Stimulated activated CD8-positive, alpha-beta memory T cell treated with anti-CD3 and anti-CD28 coated beads, Interleukin-15, amount 100 ng/mL, for 1 hour (primary cell): ENCODE measurements around the gene LRPPRC.
A peak's percentile ranks its signal among the peaks of the same experiment; 100 is the strongest.
"Not testable (repeated sequence)": the region's sequence is repeated elsewhere in the genome, so short reads cannot be mapped to it uniquely, and the experiment has no call there.

Experiments
- DNase-seq: peaks from one replicate; pipeline ENCODE4 v3.0.0-alpha.2; 2020; ENCODE audit warnings: low read depth

LRPPRC gene

DNA sequence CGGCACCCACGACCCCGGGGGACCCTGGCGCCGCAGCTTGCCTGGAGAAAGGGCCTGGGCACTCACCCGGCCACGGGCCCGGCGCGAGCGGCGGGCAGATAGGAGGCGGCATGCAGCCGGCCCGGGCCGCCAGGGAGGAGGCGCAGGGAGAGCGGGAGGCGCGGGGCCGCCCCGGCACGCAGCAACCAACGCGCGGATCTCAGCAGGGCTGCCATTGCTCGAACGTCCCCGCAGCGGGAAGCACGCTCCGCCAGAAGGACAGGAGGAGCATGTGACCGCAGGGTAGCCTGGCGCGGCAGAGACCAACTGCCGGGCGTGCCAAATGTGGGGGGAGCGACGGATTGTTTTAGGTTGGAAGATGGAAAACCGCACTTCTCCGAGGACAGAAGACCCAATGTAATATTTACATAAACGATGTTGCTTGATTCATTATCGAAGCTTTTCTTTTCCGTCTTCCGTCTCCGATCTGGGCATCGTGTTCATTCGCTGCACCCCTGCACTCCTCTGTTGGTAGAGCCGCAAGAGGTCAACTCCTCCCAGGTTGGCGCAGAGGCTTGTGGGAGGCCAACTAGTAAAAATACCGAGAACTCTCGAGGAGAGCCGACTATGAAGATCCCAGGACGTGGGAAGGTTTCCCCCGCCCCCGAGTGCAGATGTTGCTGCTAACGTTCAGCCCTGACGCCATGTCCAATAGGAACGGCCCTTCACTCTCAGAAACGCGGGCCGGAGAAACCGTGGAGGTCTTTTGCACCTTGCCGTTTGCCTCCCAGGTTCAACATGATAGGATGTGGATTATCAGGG, at the start of gene LRPPRC:
TSS of gene LRPPRC (minus strand) at position 257 of the 801 bp plus-strand sequence. CDS start at position 215, 42 bp downstream.
- DNase-seq: peak; percentile 80

DNA sequence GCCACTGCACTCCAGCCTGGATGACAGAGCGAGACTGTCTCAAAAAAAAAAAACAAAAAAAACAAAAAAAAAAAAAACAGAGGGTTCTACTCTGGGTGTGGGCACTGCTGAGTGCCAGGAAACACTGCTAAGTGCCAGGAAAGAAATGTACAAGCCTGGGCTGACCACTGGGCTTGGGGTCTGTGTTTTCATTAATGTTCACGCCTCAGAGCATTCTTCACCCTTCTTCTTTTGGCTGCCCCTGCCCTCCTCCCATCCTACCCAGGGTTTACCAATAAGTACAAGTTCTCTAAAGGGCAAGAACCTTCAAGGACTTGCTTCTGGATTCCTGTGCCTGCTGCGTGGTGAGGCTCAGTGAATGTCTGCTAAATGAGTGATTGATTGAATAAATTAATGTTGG, 49.3 kb upstream of the LRPPRC start:
- no peak for DNase-seq

DNA sequence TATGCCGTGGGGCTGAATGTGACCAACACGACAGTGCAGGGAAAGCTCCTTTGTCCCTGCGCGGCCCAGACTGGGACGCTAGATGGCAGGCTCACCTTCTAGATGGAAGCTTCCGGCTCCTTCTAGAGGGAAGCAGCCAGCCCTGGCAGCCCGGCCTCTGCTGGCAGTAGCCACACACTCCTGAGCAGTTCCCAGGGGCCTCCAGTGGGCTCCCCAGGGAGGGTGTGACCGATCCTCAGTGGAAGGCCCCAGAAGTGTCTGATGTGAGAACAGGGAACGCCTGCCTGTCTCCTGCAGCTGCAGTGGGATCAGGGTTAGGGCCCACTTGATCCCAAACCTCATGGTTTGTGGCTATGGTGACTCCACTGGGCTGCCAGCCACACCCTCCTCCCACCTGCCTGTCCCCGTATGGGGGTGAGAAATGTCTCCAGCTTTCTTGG, 48.5 kb upstream of the LRPPRC start:
- DNase-seq: peak; percentile 54

DNA sequence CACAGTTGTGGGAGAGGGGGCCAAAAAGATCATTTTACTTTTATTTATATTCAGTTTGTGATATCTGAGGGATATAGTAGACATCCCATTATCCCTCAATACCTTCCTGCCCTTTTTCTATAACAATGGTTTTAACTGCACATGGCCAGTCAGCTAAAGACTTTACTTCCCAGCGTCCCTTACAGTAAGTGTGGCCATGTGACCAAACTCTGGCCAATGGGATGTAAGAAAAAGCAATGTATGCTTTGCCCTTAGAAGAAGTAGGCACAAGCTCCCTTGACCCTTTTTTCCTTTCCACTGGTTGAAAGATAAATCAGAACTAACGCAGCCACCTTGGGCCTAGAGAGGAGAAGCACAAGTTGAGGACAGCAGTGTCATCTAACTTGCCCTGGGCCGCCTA, 44.6 kb upstream of the LRPPRC start:
- DNase-seq: no peak

DNA sequence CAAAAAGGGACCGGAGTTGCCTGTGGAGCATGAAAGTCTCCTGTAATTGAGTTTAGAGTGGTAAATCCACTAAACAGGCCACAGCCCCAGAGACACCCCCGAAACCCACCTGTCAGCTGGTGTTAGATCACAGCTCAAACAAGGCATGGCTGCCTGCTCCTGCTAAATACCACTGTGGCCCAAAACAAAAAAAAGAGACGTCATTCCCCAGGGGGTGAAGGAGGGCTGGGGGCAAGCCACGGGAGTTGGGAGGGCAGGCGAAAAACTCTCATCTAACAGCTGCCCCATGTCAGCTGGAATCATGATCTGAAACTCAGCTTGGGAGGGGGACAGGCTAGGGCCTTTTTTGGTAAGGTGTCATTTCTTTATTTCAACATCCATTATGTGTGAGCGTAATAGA, 42.5 kb upstream of the LRPPRC start:
- no peak for DNase-seq

DNA sequence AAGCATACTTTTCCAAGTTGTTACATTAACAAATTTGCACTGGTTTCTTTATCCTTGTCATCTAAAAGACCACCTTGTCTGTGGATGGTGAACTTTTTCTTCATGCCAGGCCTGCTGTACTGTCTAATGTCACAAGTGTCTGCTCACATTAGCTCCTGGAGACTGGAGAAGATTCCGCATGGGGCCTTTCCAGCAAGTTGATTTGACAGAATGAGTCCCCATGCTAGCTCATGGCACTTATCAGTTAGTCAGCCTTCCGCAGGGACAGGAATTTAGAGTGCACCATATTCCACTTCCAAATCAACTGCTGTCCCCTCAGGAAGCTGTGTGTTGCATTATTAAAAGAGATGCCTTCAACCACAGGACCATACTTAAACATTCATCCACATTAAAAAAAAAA, 41.4 kb upstream of the LRPPRC start:
- no peak for DNase-seq

DNA sequence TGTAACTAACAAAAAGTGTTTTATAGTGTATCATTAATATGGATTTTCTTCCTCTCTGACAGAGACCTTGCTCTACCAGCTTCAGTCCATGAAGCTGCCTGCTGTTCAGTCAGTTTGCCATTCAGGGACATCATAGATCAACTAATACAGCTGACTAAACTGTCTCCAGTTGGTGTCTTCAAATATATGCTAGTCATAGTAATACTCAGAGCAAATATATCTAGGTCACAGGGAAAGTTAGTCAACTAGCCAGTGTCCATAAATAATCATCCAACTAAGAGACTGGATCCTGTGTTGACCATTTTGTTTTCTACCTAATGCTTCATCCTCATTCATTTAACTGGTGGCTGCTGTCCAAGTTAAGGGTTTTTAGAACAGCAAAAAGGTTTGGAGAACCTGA, 38.2 kb upstream of the LRPPRC start:
- no peak for DNase-seq

DNA sequence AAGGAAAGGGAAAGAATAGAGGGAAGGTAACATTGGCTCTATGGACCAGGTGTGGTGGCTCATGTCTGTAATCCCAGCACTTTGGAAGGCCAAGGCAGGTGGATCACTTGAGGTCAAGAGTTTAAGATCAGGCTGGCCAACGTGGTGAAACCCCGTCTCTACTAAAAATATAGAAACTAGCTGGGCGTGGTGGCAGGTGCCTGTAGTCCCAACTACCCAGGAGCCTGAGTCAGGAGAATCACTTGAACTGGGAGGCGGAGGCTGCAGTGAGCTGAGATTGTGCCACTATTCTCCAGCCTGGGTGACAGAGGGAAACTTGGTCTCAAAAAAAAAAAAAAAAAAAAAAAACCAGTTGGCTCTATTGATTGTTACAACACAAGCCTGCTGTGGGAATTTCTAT, 31.3 kb upstream of the LRPPRC start:
- not testable (repeated sequence) for DNase-seq

DNA sequence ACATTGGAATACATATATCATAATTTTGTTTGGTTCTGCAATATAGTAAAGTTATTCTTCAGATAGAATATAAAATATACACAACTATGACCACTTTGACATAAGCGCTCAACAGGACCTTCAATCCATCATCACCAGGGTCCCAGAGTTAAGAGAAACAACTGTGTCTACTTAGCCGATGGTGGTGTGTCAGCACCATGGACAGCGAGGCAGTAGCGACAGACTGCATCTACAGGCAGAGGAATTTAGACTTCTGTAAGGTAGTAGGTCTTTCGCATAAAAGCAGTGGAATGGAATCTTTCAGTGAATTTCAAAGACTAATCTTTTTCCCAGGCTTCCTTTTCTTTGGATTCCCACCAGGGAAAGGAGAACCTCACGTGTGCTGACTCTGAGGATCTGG, 20.5 kb upstream of the LRPPRC start:
- no peak for DNase-seq

DNA sequence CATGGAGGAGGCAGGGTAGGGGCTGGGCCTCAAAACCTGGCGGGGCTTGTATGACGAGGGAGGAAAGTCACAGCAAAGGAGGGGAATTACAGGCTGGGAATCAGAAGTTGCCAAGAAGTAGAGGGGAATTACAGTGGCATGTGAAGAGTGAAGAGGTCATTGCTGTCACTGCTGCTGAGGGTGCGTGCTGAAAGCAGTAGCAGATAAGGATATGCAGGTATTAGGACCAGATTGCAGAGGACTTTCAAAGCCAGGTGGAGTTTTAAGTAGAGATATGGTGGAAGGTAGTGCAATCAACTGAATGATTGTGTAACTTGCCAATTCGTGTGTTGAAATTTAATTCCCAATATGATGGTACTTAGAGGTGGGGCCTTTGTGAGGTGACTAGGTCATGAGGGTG, 19.4 kb upstream of the LRPPRC start:
- DNase-seq: no peak

DNA sequence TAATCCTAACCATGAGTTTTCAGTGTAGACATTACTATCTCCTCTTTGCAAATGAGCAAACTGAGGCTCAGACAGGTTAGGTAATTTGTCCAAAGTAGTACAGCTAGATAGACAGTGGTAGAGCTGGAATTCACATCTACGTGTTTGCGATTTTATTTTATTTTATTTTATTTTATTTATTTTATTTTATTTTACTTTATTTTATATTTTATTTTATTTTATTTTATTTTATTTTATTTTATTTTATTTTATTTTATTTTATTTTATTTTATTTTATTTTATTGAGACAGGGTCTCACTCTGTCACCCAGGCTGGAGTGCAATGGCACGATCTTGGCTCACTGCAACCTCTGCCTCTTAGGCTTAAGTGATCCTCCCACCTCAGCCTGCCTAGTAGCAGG, 17.4 kb upstream of the LRPPRC start:
- DNase-seq: not testable (repeated sequence)

DNA sequence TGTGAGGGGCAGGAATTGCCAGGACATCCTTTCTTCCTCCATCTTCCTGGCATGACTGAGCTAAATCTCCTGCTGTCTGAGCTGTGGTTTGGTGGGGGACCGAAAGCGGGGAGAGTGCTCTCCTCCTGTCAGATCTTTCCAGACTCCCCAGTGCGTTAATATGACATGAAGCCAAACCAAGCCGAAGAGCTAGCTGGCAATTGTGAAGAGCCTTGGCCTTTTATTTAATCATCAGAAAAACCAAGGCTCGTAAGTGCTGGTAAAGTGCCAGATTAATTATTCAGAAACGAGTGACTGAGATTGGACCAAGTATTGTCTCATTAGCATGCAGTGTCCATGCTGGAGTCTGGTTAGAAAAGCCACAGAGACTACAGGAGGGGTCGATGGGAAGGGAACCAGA, 14.5 kb upstream of the LRPPRC start:
- no peak for DNase-seq

DNA sequence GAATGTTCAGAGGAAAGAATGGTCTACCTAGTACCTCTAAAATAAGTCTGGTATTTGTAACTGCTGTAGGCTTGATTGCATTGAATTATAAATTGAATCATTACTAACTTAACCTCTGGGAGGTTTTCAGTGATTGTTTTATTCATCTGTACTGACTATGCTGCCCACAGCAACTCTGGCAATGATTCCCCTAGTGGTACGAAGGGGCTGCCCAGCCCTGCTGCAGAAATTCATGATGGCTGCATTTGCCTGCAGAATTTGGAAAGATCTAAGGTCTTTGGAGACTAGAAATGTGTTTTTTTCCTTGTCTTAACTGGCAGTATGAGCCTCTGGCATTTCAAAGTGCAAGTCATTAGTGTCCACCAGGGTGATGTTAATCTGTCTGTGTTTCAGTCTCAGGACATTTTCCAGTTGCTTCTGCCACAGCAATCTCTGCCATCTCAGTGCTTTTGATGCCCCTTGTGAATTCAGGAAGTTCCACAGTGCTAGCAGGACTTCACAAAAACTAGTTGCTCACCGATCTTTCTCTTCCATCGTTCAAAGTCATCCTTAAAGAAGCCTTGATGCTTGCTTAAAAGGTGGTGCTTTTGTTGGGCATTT, 13.4 kb upstream of the LRPPRC start:
- no peak for DNase-seq

DNA sequence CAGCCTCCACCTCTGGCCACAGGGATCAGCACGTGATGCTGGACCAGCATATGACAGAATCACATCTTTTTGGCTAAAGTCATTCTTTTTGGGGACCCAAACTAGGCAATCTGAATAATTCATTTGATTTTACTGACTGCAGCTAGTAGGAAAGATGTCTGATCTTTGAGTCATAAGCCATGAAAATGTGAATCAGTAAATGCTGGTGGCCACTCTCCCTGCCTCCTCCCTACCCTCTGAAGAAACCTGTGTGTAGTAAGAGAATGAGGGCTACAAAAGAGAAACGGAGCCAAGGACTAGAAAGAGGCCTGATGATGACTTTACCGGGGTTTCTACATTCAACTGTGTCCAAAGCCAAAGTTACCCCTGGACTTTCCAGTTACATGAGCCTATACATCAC, 10.1 kb upstream of the LRPPRC start:
- no peak for DNase-seq

DNA sequence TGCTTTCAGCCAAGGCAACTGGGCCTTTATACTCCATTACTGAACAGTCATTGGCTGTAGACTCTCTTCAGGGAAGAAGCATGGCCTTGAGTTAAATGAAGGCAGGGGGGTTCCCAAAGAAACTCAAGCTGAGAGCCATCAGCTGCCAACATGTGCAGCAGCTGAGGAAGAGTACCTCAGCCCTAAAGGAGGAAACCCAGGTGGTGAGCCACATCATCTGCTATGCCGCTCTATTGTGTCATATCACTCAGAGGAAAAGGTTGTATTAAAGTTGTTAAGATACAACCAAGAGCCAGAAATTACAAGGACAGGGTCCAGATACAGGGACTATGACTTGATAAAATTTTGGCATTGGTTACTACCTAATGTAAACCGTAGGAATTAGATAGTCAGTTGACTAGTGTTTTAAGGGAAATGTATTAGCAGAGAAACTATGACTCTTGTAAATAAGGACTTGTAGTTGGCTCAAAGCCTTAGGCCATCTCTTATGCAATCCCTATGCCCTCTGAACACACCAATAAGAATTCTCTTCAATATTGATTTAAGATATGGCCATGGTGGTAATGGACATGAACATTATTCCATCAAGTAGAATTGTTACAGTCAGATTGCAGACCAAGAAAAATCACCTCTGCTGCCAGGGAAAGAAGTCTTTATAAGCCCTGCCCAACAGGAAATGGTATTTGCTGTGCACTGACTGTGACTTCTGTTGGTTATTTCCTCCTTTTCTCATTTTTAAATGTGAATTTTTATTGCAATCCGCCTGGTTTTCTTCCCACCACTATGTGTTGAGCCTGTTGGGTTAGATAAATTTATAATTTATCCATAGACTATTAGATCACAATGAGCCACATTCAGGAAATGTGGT, 9.2 kb upstream of the LRPPRC start:
- no peak for DNase-seq

DNA sequence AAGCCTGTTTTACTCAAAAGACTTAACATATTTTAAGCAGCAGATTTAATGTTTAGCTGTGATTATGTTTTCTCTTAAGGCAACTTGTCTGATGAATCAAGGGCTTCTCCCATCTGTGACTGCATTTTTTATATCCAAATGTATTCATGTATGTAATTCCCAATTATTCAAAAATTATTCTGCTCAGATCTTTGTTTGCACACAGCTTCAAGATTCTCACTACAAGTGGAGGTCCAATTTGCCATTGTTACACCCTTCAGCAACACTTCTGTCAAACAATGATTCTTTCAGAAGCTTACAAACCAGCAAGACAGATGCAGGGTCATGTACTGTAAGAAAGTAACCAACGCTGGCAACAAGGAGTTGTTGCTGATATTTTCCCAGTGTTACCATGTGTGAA, 5.9 kb upstream of the LRPPRC start:
- no peak for DNase-seq

DNA sequence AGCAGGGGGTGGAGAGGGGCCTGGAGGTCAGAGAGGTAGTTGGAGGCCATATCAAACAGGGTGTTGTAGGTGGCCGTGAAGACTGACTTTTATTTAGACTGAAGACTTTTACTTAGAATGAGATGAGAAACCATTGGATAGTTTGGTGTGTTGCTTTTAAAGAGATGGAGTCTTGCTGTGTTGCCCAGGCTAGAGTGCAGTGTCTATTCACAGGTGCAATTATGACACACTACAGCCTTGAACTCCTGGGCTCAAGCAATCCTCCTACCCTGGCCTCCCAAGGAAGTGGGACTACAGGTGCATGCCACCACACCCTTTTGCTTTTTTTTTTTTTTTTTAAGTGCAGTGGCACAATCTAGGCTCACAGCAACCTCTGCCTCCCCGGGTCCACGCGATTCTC, 2.5 kb upstream of the LRPPRC start:
- no peak for DNase-seq

DNA sequence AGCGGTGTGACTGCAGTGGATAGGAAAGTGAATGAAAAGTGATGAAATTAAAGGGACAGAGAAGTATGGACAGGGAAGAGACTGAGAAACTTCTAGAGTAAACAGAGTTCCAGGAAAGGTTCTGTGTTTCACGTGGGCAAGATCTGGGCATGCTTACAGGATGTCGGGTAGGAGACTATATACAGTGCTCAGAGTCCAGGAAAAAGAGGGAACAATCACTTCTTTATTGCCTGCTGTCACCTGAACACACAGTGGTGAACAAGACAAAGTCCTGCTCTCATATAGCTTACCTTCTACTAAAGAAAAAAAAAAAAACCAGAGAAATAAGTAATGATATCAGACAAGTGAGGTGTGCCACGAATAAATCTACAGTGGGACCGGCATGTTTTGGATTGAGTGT, 2.4 kb downstream of the LRPPRC start:
- no peak for DNase-seq

DNA sequence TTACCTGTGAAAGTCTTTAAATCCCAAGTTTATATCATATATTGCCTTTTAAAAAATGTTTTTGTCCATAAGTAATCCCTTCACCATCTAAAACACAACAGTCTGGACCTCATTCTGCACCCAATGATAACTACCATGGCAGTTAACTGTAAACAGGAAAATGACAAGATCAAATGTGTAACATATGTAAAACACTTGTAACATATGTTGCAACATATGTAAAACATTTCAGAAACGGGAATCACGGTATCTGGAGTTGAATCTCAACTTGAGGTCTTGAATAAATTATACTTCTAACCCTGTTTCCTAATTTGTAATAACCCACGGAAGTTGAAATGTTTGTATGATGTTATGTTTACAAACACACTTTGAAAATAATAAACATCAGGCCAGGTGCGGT, 6.2 kb downstream of the LRPPRC start:
- no peak for DNase-seq

DNA sequence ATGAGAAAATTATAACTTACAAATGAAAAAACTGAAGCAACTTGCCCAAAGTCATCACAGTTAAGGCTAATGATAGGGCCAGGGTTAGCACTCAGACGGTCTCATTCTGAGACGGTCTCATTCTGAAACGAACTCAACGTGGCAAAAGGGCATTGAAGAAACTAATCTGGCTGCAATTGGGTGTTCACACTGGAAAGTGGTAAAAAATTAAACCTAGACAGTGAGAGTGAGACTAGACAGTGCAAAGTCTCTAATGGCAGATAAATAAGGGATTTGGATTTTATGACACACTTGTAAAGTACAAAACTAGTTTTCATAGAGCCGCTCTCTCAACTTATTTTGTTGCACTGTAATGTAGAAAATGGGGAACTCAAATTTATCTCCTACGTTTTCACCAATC, 9.2 kb downstream of the LRPPRC start:
- DNase-seq: no peak

DNA sequence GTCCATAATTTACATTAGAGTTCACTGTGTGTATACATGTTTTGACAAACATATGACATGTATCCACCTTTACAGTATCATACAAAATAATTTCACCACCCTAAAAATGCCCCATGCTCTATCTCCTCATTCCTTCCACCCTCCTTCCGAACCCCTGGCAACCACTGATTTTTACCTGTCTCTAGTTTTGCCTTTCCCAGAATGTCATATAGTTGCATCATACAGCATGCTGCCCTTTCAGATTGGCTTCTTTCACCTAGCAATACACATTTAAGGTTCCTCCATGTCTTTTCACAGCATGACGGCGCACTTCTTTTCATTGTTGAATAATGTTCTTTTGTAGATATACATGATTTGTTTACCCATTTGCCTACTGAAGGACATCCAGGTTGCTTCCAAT, 10.4 kb downstream of the LRPPRC start:
- DNase-seq: no peak

DNA sequence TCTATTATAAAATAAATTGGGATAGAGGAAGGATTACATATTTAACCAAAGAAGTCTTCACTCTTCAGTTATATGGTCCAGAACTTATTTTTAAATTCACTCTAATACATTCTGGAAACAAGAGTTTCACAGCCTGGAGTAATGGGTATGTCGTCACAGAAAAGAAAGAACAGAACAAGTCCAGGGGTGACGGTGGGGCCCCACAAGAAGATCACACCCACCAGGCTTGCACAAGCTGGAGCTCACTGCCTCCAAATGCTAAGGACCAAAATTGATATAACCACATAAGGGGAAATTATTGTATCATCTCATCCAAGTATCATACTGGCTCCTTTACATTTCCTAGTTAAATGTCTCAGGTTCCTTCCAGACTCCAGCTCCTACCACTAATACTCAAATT, 11.3 kb downstream of the LRPPRC start:
- DNase-seq: no peak

DNA sequence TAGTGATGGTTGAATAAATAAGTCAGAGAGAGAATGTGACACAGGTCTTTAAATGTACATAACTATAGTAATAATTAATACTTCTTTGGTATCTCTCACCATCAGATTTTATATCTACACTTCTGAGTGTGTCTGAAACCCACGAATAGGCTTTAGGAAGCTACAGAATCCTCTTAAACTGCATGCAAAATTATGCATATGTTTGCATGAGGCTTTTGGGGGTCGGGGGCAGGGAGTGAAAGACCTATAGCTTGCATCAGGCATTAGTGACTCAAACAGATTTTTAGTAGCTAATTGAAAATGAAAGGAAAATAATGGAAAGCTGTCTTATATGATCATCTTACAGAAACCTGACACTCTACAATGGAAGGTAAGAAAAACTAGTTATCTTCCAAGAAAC, 14.9 kb downstream of the LRPPRC start:
- DNase-seq: no peak
